NOMO-1 (cell line): Measurements from ENCODE around the gene CDH23.

Experiments
- DNase-seq, 2 experiments: peaks; one replicate each; lab custom pipeline; 2025; ENCODE audit not compliant: unreplicated experiment in 2 of 2; lab: John Stamatoyannopoulos, UW

The CDH23 gene

GRCh38 chr10:71413581-71413980 is 16.9 kb downstream of the CDH23 start:
- DNase-seq = no peak

GRCh38 chr10:71414359-71414758 is 17.6 kb downstream of the CDH23 start:
- no peak for DNase-seq

GRCh38 chr10:71419002-71419540 is 22.4 kb downstream of the CDH23 start:
- DNase-seq = no peak

- no peak for DNase-seq
Observed at GRCh38 chr10:71419750-71420149, 23.0 kb downstream of the CDH23 start.

- DNase-seq = no peak
Observed at GRCh38 chr10:71421075-71421434, 24.3 kb downstream of the CDH23 start.

GRCh38 chr10:71423250-71423649 is 26.5 kb downstream of the CDH23 start:
- DNase-seq = no peak

GRCh38 chr10:71423901-71424300 is 27.2 kb downstream of the CDH23 start:
- no peak for DNase-seq

GRCh38 chr10:71424496-71425194 is 27.9 kb downstream of the CDH23 start:
- no peak for DNase-seq

- DNase-seq = no peak
Observed at GRCh38 chr10:71426058-71426605, 29.4 kb downstream of the CDH23 start.

GRCh38 chr10:71427246-71427645 is 30.5 kb downstream of the CDH23 start:
- DNase-seq = no peak

GRCh38 chr10:71429304-71429703 is 32.6 kb downstream of the CDH23 start:
- DNase-seq = no peak

GRCh38 chr10:71429929-71430328 is 33.2 kb downstream of the CDH23 start:
- no peak for DNase-seq

GRCh38 chr10:71431239-71432100 is 34.8 kb downstream of the CDH23 start:
- no peak for DNase-seq

GRCh38 chr10:71432101-71432905 is 35.6 kb downstream of the CDH23 start:
- DNase-seq = no peak

GRCh38 chr10:71432956-71433767 is 36.4 kb downstream of the CDH23 start:
- DNase-seq = no peak

GRCh38 chr10:71433768-71434744 is 37.3 kb downstream of the CDH23 start:
- no peak for DNase-seq

- no peak for DNase-seq
Observed at GRCh38 chr10:71434760-71435394, 38.2 kb downstream of the CDH23 start.

GRCh38 chr10:71435571-71436267 is 39.0 kb downstream of the CDH23 start:
- DNase-seq = no peak
